Tibial nerve (tissue), 3 donors: Measurements from ENCODE around the gene RANBP3L.

Experiments
- POLR2A ChIP-seq, 2 donors: fragments of 450-650 bp; IDR thresholded peaks; one replicate each; pipeline ENCODE4 v1.6.1; 2017; ENCODE audit warnings: antibody characterized with exemption in 2 of 2, mild to moderate bottlenecking in 2 of 2, moderate library complexity in 2 of 2
- TF ChIP-seq, protein P1 (sequence below), 5 experiments: fragments of 200-600 bp in 3 of 5; fragments of 450-650 bp in 2 of 5; sonication (generic) in 3 of 5; IDR thresholded peaks; one replicate each; pipeline ENCODE4 v1.5.1; 2016 to 2019; ENCODE audit warnings: antibody characterized with exemption in 5 of 5, mild to moderate bottlenecking in 3 of 5, moderate library complexity in 2 of 5

DNA sequence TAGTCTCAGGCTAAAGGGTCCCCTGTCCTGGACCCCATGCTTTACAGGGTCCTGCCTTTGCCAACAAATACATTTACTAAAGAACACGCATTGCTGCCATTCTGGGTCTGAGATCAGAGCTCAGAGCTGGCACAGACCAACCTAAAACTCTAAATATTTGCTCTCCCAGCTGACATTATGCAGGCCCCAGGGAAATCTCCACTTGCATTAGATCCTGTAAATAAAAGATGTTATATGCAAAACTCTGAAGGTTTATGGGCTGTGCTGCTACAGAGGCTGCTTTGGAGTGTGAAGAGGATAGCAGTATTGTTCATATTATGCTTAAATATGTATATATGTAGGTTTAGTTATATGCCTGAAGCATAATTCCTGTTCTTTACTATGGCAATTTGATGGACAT lies 35.9 kb upstream of the RANBP3L start:
- TF ChIP-seq, protein P1, sequence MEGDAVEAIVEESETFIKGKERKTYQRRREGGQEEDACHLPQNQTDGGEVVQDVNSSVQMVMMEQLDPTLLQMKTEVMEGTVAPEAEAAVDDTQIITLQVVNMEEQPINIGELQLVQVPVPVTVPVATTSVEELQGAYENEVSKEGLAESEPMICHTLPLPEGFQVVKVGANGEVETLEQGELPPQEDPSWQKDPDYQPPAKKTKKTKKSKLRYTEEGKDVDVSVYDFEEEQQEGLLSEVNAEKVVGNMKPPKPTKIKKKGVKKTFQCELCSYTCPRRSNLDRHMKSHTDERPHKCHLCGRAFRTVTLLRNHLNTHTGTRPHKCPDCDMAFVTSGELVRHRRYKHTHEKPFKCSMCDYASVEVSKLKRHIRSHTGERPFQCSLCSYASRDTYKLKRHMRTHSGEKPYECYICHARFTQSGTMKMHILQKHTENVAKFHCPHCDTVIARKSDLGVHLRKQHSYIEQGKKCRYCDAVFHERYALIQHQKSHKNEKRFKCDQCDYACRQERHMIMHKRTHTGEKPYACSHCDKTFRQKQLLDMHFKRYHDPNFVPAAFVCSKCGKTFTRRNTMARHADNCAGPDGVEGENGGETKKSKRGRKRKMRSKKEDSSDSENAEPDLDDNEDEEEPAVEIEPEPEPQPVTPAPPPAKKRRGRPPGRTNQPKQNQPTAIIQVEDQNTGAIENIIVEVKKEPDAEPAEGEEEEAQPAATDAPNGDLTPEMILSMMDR (IDR thresholded peaks at IDR 0.05) = no peak
- no peak for TF ChIP-seq POLR2A (IDR thresholded peaks at IDR 0.05)
